Medulla oblongata (tissue), 1 donor: ENCODE data around the gene SNCB.

Experiments
- DNase-seq: peaks from one replicate; pipeline ENCODE4 v3.0.0-alpha.2; 2015; ENCODE audit errors: extremely low spot score

SNCB gene

GRCh38 chr5:176644294-176644693, 14.0 kb upstream of the SNCB start:
- no peak for DNase-seq

GRCh38 chr5:176643491-176644219, 13.3 kb upstream of the SNCB start:
- DNase-seq = no peak

DNA sequence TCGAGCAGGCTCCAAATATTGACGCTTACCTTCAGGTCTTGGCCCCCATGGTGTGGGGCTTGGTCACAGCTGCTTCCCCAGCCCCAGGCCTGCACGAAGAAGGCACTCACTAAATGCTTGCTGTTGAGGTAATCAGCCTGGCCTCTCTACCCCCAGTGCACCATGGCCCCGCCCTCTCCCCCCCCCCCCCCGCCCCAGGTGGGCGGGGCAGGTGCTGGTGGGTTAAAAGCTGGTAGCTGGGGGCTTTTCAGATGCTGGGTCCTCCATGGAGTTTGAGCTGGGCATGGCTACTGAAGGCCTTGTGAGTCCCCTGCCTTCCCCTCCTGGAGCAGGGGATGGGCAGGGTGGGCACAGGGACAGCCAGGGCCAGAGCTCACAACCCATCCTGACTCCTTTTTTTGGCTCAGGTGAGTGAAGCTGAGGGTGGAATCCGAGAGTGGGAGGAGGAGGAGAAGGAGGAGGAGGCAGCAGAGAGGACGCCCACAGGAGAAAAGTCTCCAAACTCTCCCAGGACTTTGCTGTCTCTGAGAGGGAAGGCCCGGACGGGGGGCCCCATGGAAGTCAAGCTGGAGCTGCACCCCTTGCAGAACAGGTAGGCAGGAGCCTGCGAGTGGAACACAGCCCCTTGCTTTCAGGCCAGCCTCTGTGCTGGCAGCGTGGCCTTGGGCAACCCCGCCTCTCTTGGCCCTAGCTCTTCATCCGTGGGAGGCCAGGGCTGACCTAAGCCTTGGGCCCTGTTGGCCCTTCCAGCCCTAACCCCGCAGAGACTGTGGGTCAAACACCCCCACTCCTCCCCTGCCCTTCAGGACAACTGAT, 12.5 kb upstream of the SNCB start:
- no peak for DNase-seq

DNA sequence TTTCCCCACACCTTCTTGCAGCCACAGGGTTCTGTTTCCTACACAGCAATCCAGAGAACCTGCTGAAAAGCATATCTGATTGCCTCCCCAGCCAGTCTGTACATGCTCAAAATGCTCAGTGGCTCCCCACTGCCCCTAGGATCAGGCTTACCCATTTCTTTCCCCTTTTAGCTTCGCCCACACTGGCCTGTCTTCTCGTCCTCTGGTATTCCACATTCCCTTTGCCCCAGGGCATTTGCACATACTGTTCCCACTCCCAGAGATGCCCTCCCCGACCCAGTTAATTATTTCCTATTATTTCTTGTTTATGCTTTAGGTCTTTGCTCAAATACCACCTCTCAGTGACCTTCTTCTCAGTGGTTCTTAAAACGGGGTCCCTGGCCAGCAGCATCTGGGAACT, 10.3 kb upstream of the SNCB start:
- no peak for DNase-seq

GRCh38 chr5:176639981-176640380, 9.6 kb upstream of the SNCB start:
- peak; percentile 85 for DNase-seq

GRCh38 chr5:176639208-176639607, 8.9 kb upstream of the SNCB start:
- no peak for DNase-seq

GRCh38 chr5:176638437-176638836, 8.1 kb upstream of the SNCB start:
- no peak for DNase-seq

GRCh38 chr5:176637556-176637955, 7.2 kb upstream of the SNCB start:
- DNase-seq = no peak

DNA sequence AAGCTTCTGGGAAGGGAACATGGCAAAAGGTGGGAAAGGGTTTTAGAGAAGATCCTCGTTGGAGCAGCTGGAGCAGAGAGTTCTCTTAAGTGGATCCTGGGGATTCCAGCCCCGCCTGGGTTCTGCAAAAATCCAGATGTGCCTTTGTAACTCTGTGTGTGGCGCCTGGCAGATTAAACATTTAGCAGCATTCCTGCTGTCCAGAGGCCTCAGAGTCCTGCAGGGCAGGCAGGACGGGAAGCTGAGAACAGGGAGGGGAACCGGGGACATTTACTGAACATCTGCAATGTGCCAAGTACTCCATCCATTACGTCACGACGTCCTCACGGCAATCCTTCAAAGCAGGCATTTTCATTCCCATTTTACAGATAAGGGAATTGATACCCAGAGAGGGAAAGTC, 6.1 kb upstream of the SNCB start:
- DNase-seq = no peak

DNA sequence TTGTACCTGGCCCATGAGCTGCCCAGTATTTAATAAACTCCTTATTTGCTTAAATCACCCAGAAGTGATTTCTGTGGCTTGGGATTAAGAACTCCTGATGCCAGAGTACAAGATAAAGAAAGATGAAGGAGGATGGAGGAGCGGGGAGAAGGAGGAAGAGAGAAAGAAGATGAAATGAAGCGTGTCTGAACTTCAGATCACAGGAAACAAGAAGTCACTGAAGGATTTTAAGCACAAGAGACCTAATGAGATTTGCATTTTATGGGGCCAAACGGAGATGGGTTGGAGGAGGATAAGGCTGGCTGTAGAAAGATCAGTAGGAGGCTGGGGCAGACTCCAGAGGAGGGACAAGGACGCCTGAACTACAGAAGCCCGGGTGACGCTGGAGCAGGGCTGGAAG, 3.3 kb upstream of the SNCB start:
- DNase-seq = no peak

GRCh38 chr5:176632745-176633144, 2.4 kb upstream of the SNCB start:
- DNase-seq = no peak

GRCh38 chr5:176631383-176632200, 1.3 kb upstream of the SNCB start:
- no peak for DNase-seq

- DNase-seq = no peak
Observed at GRCh38 chr5:176630681-176631222, 418 bp upstream of the SNCB start.

- no peak for DNase-seq
Observed at GRCh38 chr5:176629317-176629852, 949 bp downstream of the SNCB start.

DNA sequence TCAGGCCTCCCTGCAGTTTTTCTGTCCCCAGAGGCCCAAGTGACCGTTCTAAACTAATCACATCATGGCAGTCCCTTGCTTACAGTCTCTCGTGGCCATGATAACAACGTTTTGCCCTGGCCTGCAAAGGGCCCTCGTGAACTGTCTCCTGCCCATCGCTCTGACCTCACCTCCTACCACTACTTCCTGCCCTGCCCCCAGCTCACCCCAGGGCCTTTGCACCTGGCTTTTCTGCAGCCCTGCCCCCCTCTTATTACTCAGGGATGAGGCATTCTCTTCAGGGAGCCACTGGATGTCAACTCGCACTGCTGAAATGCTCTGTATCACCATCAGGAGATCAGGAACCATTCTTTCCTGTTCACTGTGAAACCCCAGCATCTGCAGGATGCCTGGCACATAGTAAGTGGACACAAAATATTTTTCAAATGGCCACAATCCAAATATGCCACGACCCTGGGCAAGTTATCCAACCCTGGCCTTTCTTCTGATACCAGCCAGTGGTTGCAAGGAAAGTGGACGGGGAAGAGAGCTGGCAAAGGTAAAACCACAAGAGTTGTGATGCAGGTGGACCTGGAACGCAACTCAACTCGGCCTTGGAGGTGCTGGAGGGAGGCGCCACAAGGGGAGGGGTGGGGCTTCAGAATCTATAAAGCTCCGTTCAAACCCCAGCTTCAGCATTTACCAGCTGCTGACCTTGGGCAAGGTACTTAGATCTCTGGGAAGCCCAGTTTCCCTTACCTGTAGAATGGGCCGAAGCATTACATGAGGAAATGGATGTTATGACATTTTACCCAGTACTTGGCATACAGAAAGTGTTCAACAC, 1.7 kb downstream of the SNCB start:
- DNase-seq = no peak

GRCh38 chr5:176627582-176627981, 2.8 kb downstream of the SNCB start:
- DNase-seq = no peak

GRCh38 chr5:176626876-176627236, 3.5 kb downstream of the SNCB start:
- no peak for DNase-seq

- DNase-seq = no peak
Observed at GRCh38 chr5:176625966-176626875, 4.1 kb downstream of the SNCB start.

- no peak for DNase-seq
Observed at GRCh38 chr5:176625512-176625911, 4.8 kb downstream of the SNCB start.

DNA sequence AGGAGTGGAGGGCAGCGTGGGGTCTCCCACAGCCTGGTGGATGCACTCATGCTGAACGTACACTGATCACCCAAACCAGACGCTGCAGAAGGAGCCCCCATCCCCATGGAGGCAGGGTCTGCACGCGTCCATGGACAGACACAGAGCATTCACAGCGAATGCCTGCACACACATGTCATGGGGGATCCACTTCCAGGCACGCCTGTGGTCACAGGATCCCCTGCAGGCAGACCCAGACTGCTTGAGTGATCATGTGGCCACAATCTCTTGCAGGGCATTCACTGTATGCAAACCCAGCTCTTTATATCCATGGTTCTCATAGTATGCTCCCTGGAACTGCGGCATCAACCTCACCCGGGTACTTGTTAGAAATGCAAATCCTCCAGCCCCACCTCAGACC, 5.4 kb downstream of the SNCB start:
- DNase-seq = no peak
